AG04449 (cell line): ENCODE data around the gene ETV3.

Experiments used
- CTCF ChIA-PET: fragments of 350-600 bp; formaldehyde crosslinking; extraction: SDS; loops from one replicate; lab custom pipeline; 2021; ENCODE audit warnings: antibody characterized with exemption; lab: Yijun Ruan, JAX
- POLR2A ChIA-PET: fragments of 400-600, 350-600 bp; formaldehyde crosslinking; extraction: SDS; loops from one replicate; lab custom pipeline; 2020; ENCODE audit warnings: antibody characterized with exemption, inconsistent platforms; lab: Yijun Ruan, JAX
- DNase-seq: peaks from one replicate; pipeline ENCODE4 v3.0.0-alpha.2; 2010; ENCODE audit warnings: low read depth, low spot score
- H3K4me3 ChIP-seq: 2 replicates; pipeline ENCODE4 v1.5.1; 2011; ENCODE audit warnings: low read depth, mild to moderate bottlenecking, control low read depth, low read length
- TF ChIP-seq, protein P1 (sequence below): IDR thresholded peaks from one replicate; pipeline ENCODE4 v1.5.1; 2011; ENCODE audit warnings: mild to moderate bottlenecking, moderate library complexity, low read length, control low read depth, inconsistent platforms; ENCODE audit not compliant: insufficient read depth; ENCODE audit errors: missing control alignments

The ETV3 gene

DNA sequence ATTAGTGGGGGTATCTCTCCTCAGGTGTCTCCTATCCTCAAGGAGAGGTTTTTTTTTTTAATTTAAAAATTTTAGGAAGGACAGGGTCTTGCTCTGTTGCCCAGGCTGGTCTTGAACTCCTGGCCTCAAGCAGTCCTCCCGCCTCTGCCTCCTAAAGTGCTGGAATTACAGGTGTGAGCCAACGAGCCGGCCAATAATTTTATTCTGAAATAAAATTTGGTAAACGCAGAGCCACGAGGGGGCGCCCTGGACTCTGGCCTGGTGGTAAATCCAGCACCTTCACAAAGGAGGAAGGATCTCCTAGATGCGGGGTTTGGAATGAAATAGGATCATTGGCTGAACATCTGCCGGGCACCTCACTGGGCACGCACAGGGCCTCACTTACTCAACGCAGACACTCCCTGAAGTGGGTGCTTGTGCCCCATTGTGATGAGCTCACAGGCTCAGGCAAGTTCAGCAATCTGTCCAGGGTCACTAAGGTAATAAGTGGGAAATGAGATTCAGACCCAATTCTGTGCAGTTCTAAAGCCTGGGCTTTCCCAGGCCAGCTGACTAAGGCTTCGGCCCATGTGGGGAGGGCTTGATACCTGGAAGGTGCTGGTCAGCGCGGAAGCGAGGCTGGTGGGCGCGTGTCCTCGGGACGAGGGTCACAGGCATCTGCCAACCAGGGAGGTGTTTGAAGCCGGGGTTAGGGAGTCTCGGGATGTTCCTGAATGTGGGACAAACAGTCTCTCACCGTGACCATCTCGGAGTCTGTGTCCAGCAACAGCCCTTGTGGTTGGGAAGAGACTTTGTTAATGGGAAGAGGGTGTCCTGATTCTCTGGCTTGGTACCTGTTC, 32.7 kb upstream of the ETV3 start:
- ChIA-PET CTCF (interaction anchor here (1.0 to 4.7 kb wide), 13 partner anchors 8 to 335 kb away, joined by 3 to 23 read pairs (median 4); no protein-coding TSS in a partner anchor), POLR2A (no interaction called here)
- H3K4me3 ChIP-seq: no peak overlapping the region
- DNase-seq: no peak
- TF ChIP-seq, protein P1, sequence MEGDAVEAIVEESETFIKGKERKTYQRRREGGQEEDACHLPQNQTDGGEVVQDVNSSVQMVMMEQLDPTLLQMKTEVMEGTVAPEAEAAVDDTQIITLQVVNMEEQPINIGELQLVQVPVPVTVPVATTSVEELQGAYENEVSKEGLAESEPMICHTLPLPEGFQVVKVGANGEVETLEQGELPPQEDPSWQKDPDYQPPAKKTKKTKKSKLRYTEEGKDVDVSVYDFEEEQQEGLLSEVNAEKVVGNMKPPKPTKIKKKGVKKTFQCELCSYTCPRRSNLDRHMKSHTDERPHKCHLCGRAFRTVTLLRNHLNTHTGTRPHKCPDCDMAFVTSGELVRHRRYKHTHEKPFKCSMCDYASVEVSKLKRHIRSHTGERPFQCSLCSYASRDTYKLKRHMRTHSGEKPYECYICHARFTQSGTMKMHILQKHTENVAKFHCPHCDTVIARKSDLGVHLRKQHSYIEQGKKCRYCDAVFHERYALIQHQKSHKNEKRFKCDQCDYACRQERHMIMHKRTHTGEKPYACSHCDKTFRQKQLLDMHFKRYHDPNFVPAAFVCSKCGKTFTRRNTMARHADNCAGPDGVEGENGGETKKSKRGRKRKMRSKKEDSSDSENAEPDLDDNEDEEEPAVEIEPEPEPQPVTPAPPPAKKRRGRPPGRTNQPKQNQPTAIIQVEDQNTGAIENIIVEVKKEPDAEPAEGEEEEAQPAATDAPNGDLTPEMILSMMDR: peak; percentile 55

DNA sequence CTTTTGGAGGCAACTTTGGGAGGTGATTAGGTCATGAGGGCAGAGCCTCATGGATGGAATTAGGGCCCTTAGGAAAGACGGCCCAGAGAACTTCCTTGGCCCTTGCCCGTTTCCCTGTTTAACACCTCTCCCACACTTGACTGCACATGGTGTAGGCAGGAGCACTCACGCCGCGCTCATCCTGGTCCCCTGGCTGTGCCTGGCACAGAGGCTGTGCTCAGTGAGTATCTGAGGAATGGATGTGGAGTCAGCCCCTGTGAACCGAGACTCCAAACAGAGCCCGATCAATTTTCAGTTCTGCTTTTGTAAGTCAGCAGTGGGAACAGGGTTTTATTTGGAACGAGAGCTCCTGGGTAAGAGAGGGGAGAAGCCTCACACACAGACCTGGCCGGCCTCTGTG, 29.8 kb upstream of the ETV3 start:
- CTCF ChIA-PET: interaction anchor here (0.8 to 1.3 kb wide), 2 partner anchors 7 to 78 kb away, joined by 3 to 6 read pairs; no protein-coding TSS in a partner anchor
- H3K4me3 ChIP-seq: no peak overlapping the region
- POLR2A ChIA-PET: no interaction called here
- TF ChIP-seq, protein P1: no peak
- no peak for DNase-seq

DNA sequence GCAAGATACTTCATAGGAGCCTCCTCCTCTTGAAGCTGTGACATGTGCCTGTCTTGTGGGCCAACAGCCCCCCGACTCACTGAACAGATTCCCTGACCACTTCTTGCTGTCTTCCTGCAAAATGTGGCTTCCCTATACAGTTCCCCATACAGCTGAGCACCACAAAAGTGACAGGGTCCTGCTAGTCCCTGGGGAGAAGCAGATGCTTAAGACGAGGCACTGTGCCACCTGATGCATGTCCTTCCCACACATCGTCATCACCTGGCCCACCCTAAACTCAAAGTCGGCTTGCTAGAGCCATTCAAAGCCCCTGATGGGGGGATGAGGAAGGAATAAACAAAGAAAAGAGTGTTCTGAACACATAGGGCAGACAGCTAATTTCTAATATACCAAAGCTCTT, 29.2 kb upstream of the ETV3 start:
- CTCF ChIA-PET: interaction anchor here (0.8 to 2.1 kb wide), 4 partner anchors 8 to 78 kb away, joined by 3 to 17 read pairs (median 4); no protein-coding TSS in a partner anchor
- no peak overlapping the region for H3K4me3 ChIP-seq
- no peak for DNase-seq
- POLR2A ChIA-PET: no interaction called here
- TF ChIP-seq, protein P1: no peak

DNA sequence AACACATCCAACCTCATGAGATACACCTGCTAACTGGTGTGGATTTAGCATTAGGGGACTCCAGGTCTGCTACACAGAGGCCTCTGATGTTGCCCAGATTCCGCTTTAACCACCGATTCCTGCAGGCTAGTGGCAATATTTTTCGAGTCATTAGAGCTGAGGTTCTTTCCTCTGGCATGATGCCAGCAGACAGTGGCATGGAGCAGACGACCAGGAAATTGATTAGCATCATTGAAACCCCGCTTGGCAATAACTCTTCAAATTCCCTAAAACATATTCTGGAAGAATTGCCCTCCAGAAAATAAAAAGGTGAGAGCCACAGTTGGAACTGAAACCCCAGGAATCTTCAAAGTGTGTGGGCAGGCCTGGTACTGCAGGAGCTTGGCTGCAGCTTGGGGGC, 28.4 kb upstream of the ETV3 start:
- DNase-seq: no peak
- no peak overlapping the region for H3K4me3 ChIP-seq
- TF ChIP-seq, protein P1: no peak
- POLR2A ChIA-PET: no interaction called here
- CTCF ChIA-PET: interaction anchor here (1.2 to 2.1 kb wide), 2 partner anchors 8 to 10 kb away, joined by 3 to 17 read pairs; no protein-coding TSS in a partner anchor

DNA sequence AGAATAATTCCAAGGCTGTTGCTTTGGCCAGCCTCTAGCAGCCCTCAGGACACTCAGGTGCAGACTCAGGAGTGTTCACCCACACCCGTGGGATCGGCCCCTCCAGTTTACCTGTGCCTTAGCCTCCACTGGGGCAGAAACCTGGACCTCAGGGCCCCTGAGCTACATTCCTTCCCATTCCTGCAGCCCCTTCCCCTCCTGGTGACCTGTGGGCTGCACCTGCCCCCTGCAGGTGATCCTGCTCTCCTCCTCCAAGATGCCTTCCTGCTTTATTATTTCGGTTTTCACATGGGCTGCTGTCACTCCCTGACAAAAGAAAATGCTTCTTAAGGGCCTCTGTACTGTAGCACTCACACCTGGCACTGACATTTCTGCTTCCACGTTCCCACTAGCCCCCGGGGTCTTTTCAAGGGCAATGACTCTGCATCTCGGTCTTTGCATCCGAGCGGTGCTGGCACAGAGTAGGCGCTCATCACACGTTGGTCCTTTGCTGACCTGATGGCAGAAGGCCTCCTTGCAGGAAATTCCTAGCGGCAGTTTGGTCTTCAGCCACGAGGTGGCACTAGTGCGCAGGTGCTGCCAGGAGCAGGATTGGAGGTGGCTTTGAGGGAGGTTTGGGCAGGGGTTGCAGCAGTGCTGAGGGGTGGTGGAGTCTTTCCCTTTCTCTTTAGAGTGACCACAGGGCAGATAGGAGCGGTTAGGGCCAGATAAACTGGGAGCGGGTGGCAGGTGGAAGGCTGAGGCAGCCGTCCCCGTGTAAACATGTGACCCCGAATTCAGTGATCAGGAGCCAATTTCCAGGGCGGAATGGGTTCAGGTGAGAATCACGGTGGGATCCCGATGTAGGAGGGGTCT, 25.3 kb upstream of the ETV3 start:
- TF ChIP-seq, protein P1: peak; percentile 95
- H3K4me3 ChIP-seq: no peak overlapping the region

More for the DNA sequence above, 25.3 kb upstream of the ETV3 start:
- ChIA-PET POLR2A (no interaction called here), CTCF (interaction anchor here (0.6 to 2.3 kb wide), 13 partner anchors 7 to 342 kb away, joined by 3 to 27 read pairs (median 5); no protein-coding TSS in a partner anchor)
- DNase-seq: no peak
